Measurements from ENCODE around the gene ZBTB7C.

ZBTB7C gene

DNA sequence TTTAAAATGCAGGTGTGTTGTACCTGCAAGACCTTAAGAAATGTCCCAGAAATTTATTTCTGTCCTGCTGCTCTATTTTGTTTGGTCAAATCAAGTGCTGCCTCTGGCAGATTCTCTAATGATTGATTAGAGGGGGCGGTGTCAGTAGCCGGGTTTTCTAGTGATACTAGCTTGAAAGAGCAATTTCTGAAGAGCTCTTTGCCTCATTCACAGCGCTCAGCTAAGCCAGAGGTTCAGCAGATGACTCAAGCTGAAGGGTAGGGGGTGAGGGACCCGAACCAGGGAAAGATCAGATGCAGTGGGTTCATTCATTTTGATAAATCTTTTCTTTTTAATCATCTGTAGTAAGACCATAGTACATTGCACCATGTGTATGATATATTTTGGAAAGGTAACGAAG, 15.0 kb downstream of the ZBTB7C start:
- H3K27ac ChIP-seq: no peak overlapping the region
- TF ChIP-seq ZFX (IDR thresholded peaks at IDR 0.05): no peak
- TF ChIP-seq CTCF (conservative IDR thresholded peaks at IDR 0.05): no peak

DNA sequence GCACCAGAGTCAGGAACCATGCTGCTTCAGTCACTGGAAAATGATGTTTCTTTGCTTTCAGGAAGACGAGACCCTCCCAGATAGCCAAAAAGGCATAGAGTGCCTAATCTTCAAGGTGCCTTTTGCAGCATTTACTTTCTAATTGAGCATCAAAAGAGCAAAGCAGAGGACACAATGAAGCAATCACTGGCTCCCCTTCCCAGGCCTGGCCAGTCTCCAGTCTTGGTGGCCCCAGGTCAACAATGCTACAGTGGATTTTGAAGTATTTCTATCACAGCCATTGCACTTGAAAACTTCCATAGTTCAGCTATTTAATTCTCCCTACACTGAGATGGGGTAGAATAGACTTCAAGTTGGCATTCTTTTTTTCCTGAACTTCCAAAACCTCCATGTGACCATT, 15.4 kb downstream of the ZBTB7C start:
- TF ChIP-seq CTCF (conservative IDR thresholded peaks at IDR 0.05) (no peak), ZFX (IDR thresholded peaks at IDR 0.05) (no peak)
- no peak overlapping the region for H3K27ac ChIP-seq

- TF ChIP-seq CTCF (conservative IDR thresholded peaks at IDR 0.05) (no peak), ZFX (IDR thresholded peaks at IDR 0.05) (no peak)
- no peak overlapping the region for H3K27ac ChIP-seq
These were observed 16.0 kb downstream of the ZBTB7C start for GRCh38 chr18:48393170-48393569.

- no peak overlapping the region for H3K27ac ChIP-seq
- TF ChIP-seq CTCF (conservative IDR thresholded peaks at IDR 0.05) (no peak), ZFX (IDR thresholded peaks at IDR 0.05) (no peak)
These were observed 16.9 kb downstream of the ZBTB7C start for GRCh38 chr18:48392268-48392667.

GRCh38 chr18:48391868-48392267, 17.3 kb downstream of the ZBTB7C start:
- H3K27ac ChIP-seq: no peak overlapping the region
- TF ChIP-seq CTCF (conservative IDR thresholded peaks at IDR 0.05) (no peak), ZFX (IDR thresholded peaks at IDR 0.05) (no peak)

DNA sequence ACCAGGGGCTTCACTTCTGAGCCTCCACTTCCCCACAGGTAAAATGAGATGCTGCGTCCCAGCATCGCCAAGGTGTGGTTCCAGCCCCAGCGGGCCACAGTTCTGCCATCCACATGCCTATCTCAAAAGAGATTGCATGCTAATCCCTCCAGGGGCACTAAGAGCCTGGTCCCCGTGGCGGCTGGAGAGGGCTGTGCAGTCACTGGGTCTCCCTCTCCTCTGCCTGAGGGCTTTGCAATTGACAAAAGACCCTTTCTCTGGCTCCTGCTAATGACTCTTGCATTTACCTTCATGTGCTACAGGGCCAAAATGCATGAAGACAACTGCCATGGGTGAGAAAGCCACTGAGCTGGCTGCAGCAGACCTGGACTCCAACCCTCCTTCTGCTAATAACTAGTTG, 18.5 kb downstream of the ZBTB7C start:
- no peak overlapping the region for H3K27ac ChIP-seq
- no peak for TF ChIP-seq ZFX (IDR thresholded peaks at IDR 0.05)
- TF ChIP-seq CTCF (conservative IDR thresholded peaks at IDR 0.05): no peak

DNA sequence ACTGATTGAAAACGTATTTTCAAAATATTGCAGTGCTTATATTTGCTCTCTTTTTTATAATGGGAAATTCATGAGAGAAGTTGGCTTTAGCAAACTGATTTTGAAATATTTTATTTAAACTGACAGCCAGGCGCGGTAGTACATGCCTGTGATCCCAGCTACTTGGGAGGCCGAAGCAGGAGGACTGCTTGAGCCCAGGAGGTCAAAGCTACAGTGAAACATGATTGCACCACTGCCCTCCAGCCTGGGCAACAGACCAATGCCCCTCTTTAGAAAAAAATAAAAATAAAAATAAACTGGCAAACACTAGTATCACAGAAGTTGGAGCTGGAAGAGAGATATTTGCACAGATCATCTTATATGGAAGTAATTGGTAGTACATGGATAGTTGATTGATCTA, 20.7 kb downstream of the ZBTB7C start:
- no peak for TF ChIP-seq CTCF (conservative IDR thresholded peaks at IDR 0.05)
- no peak for TF ChIP-seq ZFX (IDR thresholded peaks at IDR 0.05)
- no peak overlapping the region for H3K27ac ChIP-seq
